K562 (cell line): ENCODE results near the gene TAF1D. TPM values are rescaled to one million over a fixed set of nuclear protein-coding genes. Genes with fewer than 3 reads are reported as not detected.

ENCODE experiments used
- ATAC-seq: fragments of 200-7000 bp; cut with Tn5 transposase; 3 replicates; pipeline ENCODE4 v1.9.1; 2020; ENCODE audit warnings: moderate library complexity
- Bru-seq: library from RNA; stranded (reverse); fragments of 400-500 nt; gene quantifications from one replicate; lab custom pipeline; 2021; lab: Mats Ljungman, UMichigan
- BruChase-seq, 2 experiments: library from RNA; stranded (reverse); fragments of 400-500 nt; gene quantifications; one replicate each; lab custom pipeline; 2021; lab: Mats Ljungman, UMichigan
- BruUV-seq: library from RNA; stranded (reverse); fragments of 400-500 nt; replicated peaks from 2 replicates; lab custom pipeline; 2021; lab: Mats Ljungman, UMichigan
- CTCF ChIA-PET: fragments of 300-600 bp; formaldehyde crosslinking; extraction: SDS; loops from one replicate; lab custom pipeline; 2021; ENCODE audit warnings: low intra/inter-chr PET ratio; lab: Yijun Ruan, JAX
- POLR2A ChIA-PET: fragments of 300-600, 350-650 bp; sonication (Branson Sonifier 250); formaldehyde crosslinking; extraction: SDS; loops from one replicate; lab custom pipeline; 2021; ENCODE audit warnings: antibody characterized with exemption, inconsistent platforms; lab: Yijun Ruan, JAX
- DNase-seq, 4 experiments: peaks; one replicate each; pipeline versions ENCODE4 v3.0.0 to v3.0.0-alpha.2; 2011 to 2018; ENCODE audit warnings: low spot score in 3 of 4, mixed read lengths in 3 of 4; ENCODE audit errors: extremely low read depth in 1 of 4
- FAIRE-seq: peaks from 2 replicates; lab custom pipeline; 2011; peaks lifted over from hg19 to GRCh38; lab: Jason Lieb, UNC
- H2AFZ ChIP-seq: 2 replicates; pipeline ENCODE4 v1.6.0; 2011; ENCODE audit warnings: low read depth, low read length, control low read depth, inconsistent platforms
- H3K27ac ChIP-seq: fragments of 200-600 bp; 3 replicates; pipeline ENCODE4 v1.8.0; 2011; ENCODE audit warnings: low read depth, mild to moderate bottlenecking, control low read depth, inconsistent platforms, low read length, moderate library complexity, mixed read lengths; ENCODE audit errors: extremely low read depth
- H3K27me3 ChIP-seq, 2 experiments: fragments of 300-600 bp in 1 of 2; 2 replicates in 1 of 2; 3 replicates in 1 of 2; pipeline versions ENCODE4 v1.6.0 to v1.8.0; 2011; ENCODE audit warnings: inconsistent platforms in 2 of 2, low read length in 2 of 2, mild to moderate bottlenecking in 1 of 2, mixed read lengths in 1 of 2, moderate library complexity in 1 of 2; ENCODE audit not compliant: control insufficient read depth in 2 of 2, insufficient read depth in 2 of 2
- H3K36me3 ChIP-seq: fragments of 300-600 bp; 3 replicates; pipeline ENCODE4 v1.8.0; 2011; ENCODE audit warnings: mild to moderate bottlenecking, low read length, inconsistent platforms; ENCODE audit not compliant: control insufficient read depth, insufficient read depth
- H3K4me1 ChIP-seq, 2 experiments: fragments of 200-600 bp in 1 of 2; replicated peaks in 1 of 2; 2 replicates in 1 of 2; 3 replicates in 1 of 2; pipeline versions ENCODE4 v1.5.1 to v1.8.0; 2011; ENCODE audit warnings: inconsistent platforms in 2 of 2, low read length in 2 of 2, mild to moderate bottlenecking in 1 of 2, mixed read lengths in 1 of 2, moderate library complexity in 1 of 2; ENCODE audit not compliant: control insufficient read depth in 2 of 2, insufficient read depth in 2 of 2
- H3K4me2 ChIP-seq: 2 replicates; pipeline ENCODE4 v1.6.1; 2011; ENCODE audit warnings: low read length, control low read depth, inconsistent platforms, mixed read lengths; ENCODE audit not compliant: insufficient read depth
- H3K4me3 ChIP-seq: fragments of 200-600 bp; sonication (generic), shearing (Covaris generic); 2 replicates; pipeline ENCODE4 v1.5.1; 2016; ENCODE audit warnings: control low read depth, inconsistent platforms
- H3K79me2 ChIP-seq: fragments of 200-600 bp; 3 replicates; pipeline ENCODE4 v1.8.0; 2011; ENCODE audit warnings: low read length, inconsistent platforms; ENCODE audit not compliant: control insufficient read depth, insufficient read depth
- H3K9ac ChIP-seq, 2 experiments: 2 replicates each; pipeline versions ENCODE4 v1.6.0 to v1.6.1; 2011; ENCODE audit warnings: low read depth in 2 of 2, low read length in 2 of 2, control low read depth in 1 of 2, inconsistent platforms in 1 of 2, mild to moderate bottlenecking in 1 of 2, mixed read lengths in 1 of 2; ENCODE audit not compliant: insufficient read depth in 1 of 2
- H3K9me1 ChIP-seq: one replicate; pipeline ENCODE4 v1.6.0; 2011; ENCODE audit warnings: inconsistent platforms, mild to moderate bottlenecking, low read length, moderate library complexity; ENCODE audit not compliant: control insufficient read depth, insufficient read depth
- H3K9me3 ChIP-seq: replicated peaks from 2 replicates; pipeline ENCODE4 v1.5.1; 2011; ENCODE audit warnings: low read depth, low read length, inconsistent platforms; ENCODE audit not compliant: control insufficient read depth, insufficient read depth
- H4K20me1 ChIP-seq: replicated peaks from 2 replicates; pipeline ENCODE4 v1.6.1; 2011; ENCODE audit warnings: low read length, inconsistent platforms, mixed read lengths; ENCODE audit not compliant: control insufficient read depth, insufficient read depth
- CREM ChIP-seq: IDR thresholded peaks from 2 replicates; pipeline ENCODE4 v1.6.1; 2014; ENCODE audit warnings: antibody characterized with exemption, low read depth
- E2F4 ChIP-seq: sonication (generic); formaldehyde crosslinking; IDR thresholded peaks from 2 replicates; pipeline ENCODE4 v1.8.0; 2022; ENCODE audit warnings: mild to moderate bottlenecking, low read depth, missing genetic modification reagents
- FOXJ3 ChIP-seq: sonication (generic); formaldehyde crosslinking; IDR thresholded peaks from 2 replicates; pipeline ENCODE4 v1.4.0; 2020; ENCODE audit warnings: mild to moderate bottlenecking, missing genetic modification reagents
- GTF2F1 ChIP-seq: IDR thresholded peaks from 2 replicates; pipeline ENCODE4 v1.6.1; 2011; ENCODE audit warnings: low read depth, low read length, improper control_type of control experiment
- HDAC8 ChIP-seq: fragments of 450-650 bp; IDR thresholded peaks from 2 replicates; pipeline ENCODE4 v1.6.1; 2016; ENCODE audit warnings: mild to moderate bottlenecking, missing genetic modification characterization, moderate library complexity, missing compliant biosample characterization
- JUND ChIP-seq, 2 experiments: IDR thresholded peaks; 2 replicates in 1 of 2; 3 replicates in 1 of 2; pipeline ENCODE4 v1.6.1; 2011; ENCODE audit warnings: borderline replicate concordance in 2 of 2, low read depth in 2 of 2, low read length in 2 of 2, improper control_type of control experiment in 1 of 2, missing biosample characterization in 1 of 2, missing genetic modification characterization in 1 of 2, missing genetic modification reagents in 1 of 2
- NFXL1 ChIP-seq: fragments of 450-650 bp; formaldehyde crosslinking; IDR thresholded peaks from 2 replicates; pipeline ENCODE4 v1.4.0; 2021; ENCODE audit warnings: mild to moderate bottlenecking
- PHF20 ChIP-seq: fragments of 450-650 bp; IDR thresholded peaks from 2 replicates; pipeline ENCODE4 v1.6.1; 2018; ENCODE audit not compliant: partially characterized antibody
- RFX5 ChIP-seq: IDR thresholded peaks from 2 replicates; pipeline ENCODE4 v1.6.1; 2011; ENCODE audit warnings: low read depth, mild to moderate bottlenecking, improper control_type of control experiment, low read length
- TEAD4 ChIP-seq, 2 experiments: sonication (generic) in 1 of 2; formaldehyde crosslinking in 1 of 2; IDR thresholded peaks; 2 replicates each; pipeline versions ENCODE4 v1.6.1 to v1.8.0; 2012 to 2022; ENCODE audit warnings: borderline replicate concordance in 1 of 2, inconsistent platforms in 1 of 2, low read length in 1 of 2, mild to moderate bottlenecking in 1 of 2, missing genetic modification reagents in 1 of 2
- ZNF445 ChIP-seq: fragments of 250-450 bp; sonication (Bioruptor Pico); IDR thresholded peaks from 2 replicates; pipeline ENCODE4 v1.4.0; 2020; ENCODE audit warnings: low read depth, mild to moderate bottlenecking, moderate library complexity
- ZSCAN32 ChIP-seq: fragments of 450-650 bp; formaldehyde crosslinking; IDR thresholded peaks from 2 replicates; pipeline ENCODE4 v1.4.0; 2020; ENCODE audit warnings: mild to moderate bottlenecking, moderate library complexity
- WGBS: fragments of 100-300 bp; shearing (Covaris generic); methylation state at CpG from one replicate; pipeline ENCODE4 v1.1.6; 2016; ENCODE audit warnings: low coverage, mixed read lengths; ENCODE audit not compliant: insufficient coverage; ENCODE audit errors: missing lambda C conversion rate; 5-methylcytosine and 5-hydroxymethylcytosine counted together
- in situ Hi-C: fragments of 300-500 bp; cut with MboI; formaldehyde crosslinking; loops from 4 replicates; pipeline ENCODE4 v1.15.0; 2018; ENCODE audit warnings: inconsistent platforms, mixed read lengths
- intact Hi-C: fragments of 100-400 bp; cut with micrococcal nuclease; formaldehyde crosslinking; loops from 2 replicates; pipeline ENCODE4 v1.14.2; 2022
- long read RNA-seq, 3 experiments: library from polyadenylated mRNA in 2 of 3; library from RNA in 1 of 3; unstranded in 2 of 3; stranded (forward) in 1 of 3; transcript quantifications; one replicate each; pipeline ENCODE4 v2.0.0, GENCODE V29; 2019 to 2022
- polyA minus RNA-seq, 3 experiments: library from RNA; depleted of rRNA, polyadenylated mRNA; stranded (reverse); fragments of >200 nt; gene quantifications; 2 replicates each; pipeline ENCODE4 v1.2.3, GENCODE V29; 2011
- polyA plus RNA-seq, 8 experiments: library from polyadenylated mRNA; depleted of rRNA in 4 of 8; stranded (reverse) in 5 of 8; unstranded in 3 of 8; fragments of >200 nt; fragmentation: Nextera tagmentation in 2 of 8; fragmentation: Illumina TruSeq in 1 of 8; extraction: Ambion mirVana in 2 of 8; extraction: Trizol in 1 of 8; gene quantifications; 2 replicates each; pipeline versions ENCODE4 v1.2.1 to v1.2.3, GENCODE V29; 2011 to 2014; ENCODE audit warnings: inconsistent platforms in 1 of 8, missing spikeins in 1 of 8
- total RNA-seq, 7 experiments: library from RNA; depleted of rRNA in 6 of 7; stranded (reverse); fragments of >200 nt in 6 of 7; fragmentation: Illumina TruSeq in 2 of 7; extraction: Trizol in 2 of 7; gene quantifications; 2 replicates each; pipeline versions ENCODE4 v1.2.1 to v1.2.3, GENCODE V29; 2011 to 2021; ENCODE audit warnings: low replicate concordance in 1 of 7

The TAF1D gene
- total RNA-seq (2011; cell fraction: chromatin; rRNA removed; ENCODE audit: low replicate concordance), result 288 and 1,250 TPM in 2 replicates
- total RNA-seq (2011; cell fraction: nucleolus; rRNA removed), result 323 and 380 TPM in 2 replicates
- 528 and 703 TPM in 2 replicates for total RNA-seq (2011; cell fraction: nucleoplasm; rRNA removed)
- total RNA-seq (2014; rRNA removed) (155 and 182 TPM in 2 replicates), total RNA-seq (2014; rRNA removed; fragmentation: Illumina TruSeq; extraction: Trizol) (313 and 326 TPM in 2 replicates), total RNA-seq (2015; rRNA removed; fragmentation: Illumina TruSeq; extraction: Trizol) (301 and 347 TPM in 2 replicates), total RNA-seq (2021) (189 and 193 TPM in 2 replicates), polyA plus RNA-seq (2011; rRNA removed) (208 and 270 TPM in 2 replicates), polyA plus RNA-seq (2014; fragmentation: Illumina TruSeq; extraction: Trizol) (203 and 250 TPM in 2 replicates), polyA plus RNA-seq (2014; fragmentation: Nextera tagmentation; extraction: Ambion mirVana) (100 to 1,000 TPM; 122 to 123 TPM), polyA plus RNA-seq (2014; rRNA removed) (245 and 293 TPM in 2 replicates), polyA minus RNA-seq (2011; rRNA and poly(A)+ RNA removed) (237 and 271 TPM in 2 replicates), Bru-seq, nascent RNA (percentile 99 among the genes with signal in this experiment), BruChase-seq, experiment 1, labeled RNA remaining after a 2-hour chase (percentile 100 among the genes with signal in this experiment), BruChase-seq, experiment 2, labeled RNA remaining after a 6-hour chase (percentile 100 among the genes with signal in this experiment)
- 21.9 and 72.7 TPM in 2 replicates for polyA plus RNA-seq (2011; cell fraction: cytosol; rRNA removed)
- 340 and 474 TPM in 2 replicates for polyA plus RNA-seq (2011; cell fraction: nucleus; rRNA removed)
- 127 and 137 TPM in 2 replicates for polyA plus RNA-seq (2012)
- 59.7 and 102 TPM in 2 replicates for polyA minus RNA-seq (2011; cell fraction: cytosol; rRNA and poly(A)+ RNA removed)
- polyA minus RNA-seq (2011; cell fraction: nucleus; rRNA and poly(A)+ RNA removed), result 469 and 813 TPM in 2 replicates
- long read RNA-seq, experiment 1, partial matches to known transcripts, result 41 of 83 reads
- long read RNA-seq, experiment 1, other reads (novel, unspliced or antisense), result 33 of 83 reads
- long read RNA-seq, experiment 2, transcript TAF1D-203 (6 exons, 2,082 nt), result major isoform, 7 of 92 reads
- long read RNA-seq, experiment 2, partial matches to known transcripts, result 39 of 92 reads
- long read RNA-seq, experiment 2, other reads (novel, unspliced or antisense), result 46 of 92 reads
- long read RNA-seq, experiment 3, partial matches to known transcripts, result 24 of 31 reads
- long read RNA-seq, experiment 3, other reads (novel, unspliced or antisense), result 3 of 31 reads

- intact Hi-C loops, result loop anchor here (1.0 kb wide), 2 partner anchors 23 to 43 kb away; partner anchors contain the start of gene MED17
- Histone ChIP-seq H3K9me1 (no peaks in the 10 kb centered on the region), H2AFZ (peak within 1 kb of the TSS; percentile 84), H3K9me3 (no peaks in the 10 kb centered on the region), H3K36me3 (peaks cover 50% of the 10 kb centered on the region), H3K27me3 (no peaks in the 10 kb centered on the region), H3K79me2 (peaks cover 68% of the 10 kb centered on the region), H3K4me1 (peaks cover 4 to 10% of the 10 kb centered on the region in 2 experiments; a peak in 4 of 5 replicates), H3K4me2 (peak within 1 kb of the TSS; percentile 95), H4K20me1 (no peaks in the 10 kb centered on the region; the same call in none of the 2 replicates), H3K9ac (peak within 1 kb of the TSS; percentile 99 to 100), H3K4me3 (peak within 1 kb of the TSS; percentile 79), H3K27ac (peak within 1 kb of the TSS; percentile 98)
- FAIRE-seq, result peak; percentile 90
- DNase-seq, result peak; percentile 92 to 99 (median 94)
- BruUV-seq, result TSS peak; percentile 59
- POLR2A ChIA-PET, result interaction anchor here (0.6 to 5.1 kb wide), 31 partner anchors 10 to 1074 kb away, joined by 3 to 98 read pairs (median 6); partner anchors contain the start of genes CEP295, MED17 and PANX1
- in situ Hi-C loops, result no loop called here
- peak; percentile 87 for ATAC-seq
- CTCF ChIA-PET, result no interaction called here
- 1% methylated on average over 65 of the region's 65 CpGs for WGBS
- TF ChIP-seq ZNF445 (CRISPR knock-in tag) (no peak), CREM (peak; percentile 89), ZSCAN32 (CRISPR knock-in tag) (no peak), TEAD4 (IDR thresholded peaks at IDR 0.05; ENCODE audit: low read length) (peak; percentile 43), TEAD4 (CRISPR knock-in tag; IDR thresholded peaks at IDR 0.05; ENCODE audit: borderline replicate concordance) (no peak), HDAC8 (tag) (no peak), NFXL1 (CRISPR knock-in tag) (no peak), RFX5 (peak; percentile 44; the same call in 1 of the 2 replicates), E2F4 (CRISPR knock-in tag) (no peak), GTF2F1 (peak; percentile 97), FOXJ3 (CRISPR knock-in tag) (no peak), JUND (IDR thresholded peaks at IDR 0.05; ENCODE audit: borderline replicate concordance, low read depth, low read length) (peak; percentile 29; the same call in 1 of the 2 replicates), JUND (tag; IDR thresholded peaks at IDR 0.05; ENCODE audit: borderline replicate concordance, low read depth, low read length) (no peak; the same call in 2 of the 3 replicates), PHF20 (peak; percentile 55)
These were observed at the start of gene TAF1D, which contains the start of gene C11orf54 for GRCh38 chr11:93741094-93741881. Gene TAF1D (minus strand): TSS chr11:93741495. CDS start chr11:93739304, 2,191 bp downstream. Gene C11orf54 (plus strand): TSS chr11:93741672. CDS start chr11:93747394, 5,722 bp downstream.
